Subcutaneous abdominal adipose tissue (tissue), 5 donors: ENCODE results near the gene NAP1L1.

ENCODE experiments used
- H3K27ac ChIP-seq: one replicate; pipeline ENCODE4 v1.7.0; 2013; ENCODE audit warnings: low read depth, mild to moderate bottlenecking, inconsistent platforms, low read length, moderate library complexity
- H3K27me3 ChIP-seq, 5 donors: one replicate each; pipeline ENCODE4 v1.7.0; 2013; ENCODE audit warnings: low read length in 5 of 5, inconsistent platforms in 1 of 5; ENCODE audit not compliant: control insufficient read depth in 5 of 5, insufficient read depth in 4 of 5
- H3K36me3 ChIP-seq, 5 donors: one replicate each; pipeline ENCODE4 v1.7.0; 2013; ENCODE audit warnings: low read length in 5 of 5; ENCODE audit not compliant: control insufficient read depth in 5 of 5, insufficient read depth in 5 of 5
- H3K4me1 ChIP-seq, 5 donors: one replicate each; pipeline ENCODE4 v1.7.0; 2013; ENCODE audit warnings: low read length in 5 of 5, mild to moderate bottlenecking in 3 of 5, moderate library complexity in 1 of 5; ENCODE audit not compliant: control insufficient read depth in 5 of 5, insufficient read depth in 5 of 5
- H3K4me3 ChIP-seq, 5 donors: one replicate each; pipeline ENCODE4 v1.7.0; 2013; ENCODE audit warnings: low read length in 5 of 5, low read depth in 1 of 5
- H3K9ac ChIP-seq, 5 donors: one replicate each; pipeline ENCODE4 v1.7.0; 2013; ENCODE audit warnings: low read length in 5 of 5, mild to moderate bottlenecking in 4 of 5, moderate library complexity in 3 of 5
- H3K9me3 ChIP-seq, 5 donors: one replicate each; pipeline ENCODE4 v1.7.0; 2013; ENCODE audit warnings: low read length in 5 of 5; ENCODE audit not compliant: control insufficient read depth in 5 of 5
- donor health status: healthy.
- donor health status: healthy.
- donor health status: healthy.
- donor health status: healthy.
- donor health status: healthy.

NAP1L1 gene

DNA sequence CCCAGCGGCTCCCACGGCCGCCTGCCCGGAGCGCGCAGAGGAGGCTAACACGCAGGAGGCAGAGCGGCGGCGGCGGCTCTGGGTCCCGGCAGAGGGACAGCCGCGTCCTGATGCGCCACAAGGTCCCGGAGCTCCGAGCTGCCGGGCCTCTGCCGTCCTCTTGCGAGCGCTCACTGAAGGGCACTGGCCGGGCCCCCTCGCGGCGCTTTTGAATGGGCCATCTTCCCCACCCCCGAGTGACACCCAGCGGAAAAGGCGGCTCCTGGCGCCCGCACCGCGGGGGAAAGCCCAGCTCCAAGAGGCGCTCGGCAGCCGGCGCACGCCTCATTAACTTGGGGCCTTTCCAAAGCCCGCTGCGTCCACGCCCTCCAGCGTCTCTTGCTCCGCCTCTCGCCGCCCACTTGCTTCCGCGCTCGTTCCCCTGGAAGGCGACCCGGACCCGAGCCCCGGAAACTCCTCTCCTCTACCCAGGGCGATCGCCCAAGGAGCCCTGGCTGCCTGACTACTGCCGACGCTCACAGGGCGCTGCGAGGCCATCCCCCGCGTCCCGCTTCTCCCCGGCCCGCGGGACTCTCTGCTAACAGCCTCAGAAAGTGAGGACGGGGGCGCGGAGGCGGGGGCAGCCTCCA is 53.0 kb downstream of the NAP1L1 start, which contains the start of gene PHLDA1:
TSS of gene PHLDA1 (minus strand) at position 363 of the 629 bp plus-strand sequence.
- Histone ChIP-seq H3K9me3 (no peaks in the 10 kb centered on the region), H3K9ac (peak within 1 kb of the TSS; percentile 41 to 96 (median 86)), H3K27me3 (peaks cover 0 to 13% (median 2%) of the 10 kb centered on the region in 5 donors), H3K27ac (peak within 1 kb of the TSS; percentile 85), H3K4me3 (peak within 1 kb of the TSS; percentile 75 to 93 (median 83)), H3K36me3 (no peaks in the 10 kb centered on the region), H3K4me1 (peaks cover 1 to 33% (median 24%) of the 10 kb centered on the region in 5 donors)

DNA sequence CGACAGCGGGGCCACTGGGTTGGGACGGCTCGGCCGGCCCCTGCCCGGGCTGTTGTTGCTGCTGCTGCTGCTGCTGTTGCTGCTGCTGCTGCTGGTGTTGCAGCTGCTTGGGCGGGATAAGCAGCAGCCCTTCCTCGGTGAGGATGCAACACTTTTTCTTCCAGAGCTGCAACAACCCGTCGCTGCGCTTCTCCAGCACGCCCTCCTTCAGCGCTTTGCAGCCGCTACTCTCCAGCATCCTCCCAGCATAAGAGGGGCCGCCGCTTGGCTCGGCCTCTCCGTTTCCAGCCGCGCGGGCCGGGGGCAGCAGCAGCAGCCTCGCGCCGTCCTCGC is 53.4 kb downstream of the NAP1L1 start:
- peaks cover 0 to 13% (median 2%) of the 10 kb centered on the region in 5 donors for H3K27me3 ChIP-seq
- H3K9ac ChIP-seq, result peak overlapping the region in 4 of 5 donors; percentile 62 to 96 (median 78)
- H3K4me3 ChIP-seq, result peak overlapping the region; percentile 75 to 93 (median 83)
- no peaks in the 10 kb centered on the region for H3K9me3 ChIP-seq
- peak overlapping the region; percentile 53 for H3K27ac ChIP-seq
- no peaks in the 10 kb centered on the region for H3K36me3 ChIP-seq
- peaks cover 1 to 33% (median 24%) of the 10 kb centered on the region in 5 donors for H3K4me1 ChIP-seq

DNA sequence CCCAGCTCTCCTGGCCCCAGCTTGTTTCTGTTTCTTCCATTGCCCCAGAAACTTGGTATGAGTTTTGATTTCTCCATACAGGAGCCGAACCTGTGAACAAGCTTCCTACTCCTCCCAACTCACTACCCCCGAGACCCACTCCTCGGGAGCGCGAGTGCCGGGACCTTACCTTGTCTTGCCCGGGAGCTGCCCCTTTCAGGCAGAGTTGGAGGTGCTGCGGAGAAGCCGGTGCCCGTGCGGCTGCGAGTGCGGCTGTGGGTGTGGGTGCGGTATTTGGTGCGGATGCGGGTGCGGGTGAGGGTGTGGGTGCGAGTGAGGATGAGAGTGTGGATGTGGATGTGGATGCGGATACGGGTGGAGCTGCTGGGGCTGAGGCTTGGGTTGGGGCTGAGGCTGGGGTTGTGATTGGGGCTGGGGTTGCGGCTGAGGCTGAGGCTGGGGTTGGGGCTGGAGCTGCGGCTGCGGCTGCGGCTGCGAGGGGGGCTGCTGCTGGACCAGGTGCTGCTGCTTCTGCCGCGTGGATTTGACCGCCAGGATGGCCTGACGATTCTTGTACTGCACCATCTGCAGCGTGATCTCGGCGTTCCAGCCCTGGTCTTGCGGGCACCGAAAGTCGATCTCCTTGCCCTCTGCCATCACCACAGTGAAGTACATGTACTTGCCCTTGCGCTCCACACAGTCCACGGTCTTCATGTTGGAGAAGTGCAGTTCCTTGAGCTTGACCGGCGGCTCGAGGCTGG is 54.0 kb downstream of the NAP1L1 start:
- no peaks in the 10 kb centered on the region for H3K9me3 ChIP-seq
- peak overlapping the region; percentile 75 to 93 (median 83) for H3K4me3 ChIP-seq
- peak overlapping the region; percentile 53 for H3K27ac ChIP-seq
- no peaks in the 10 kb centered on the region for H3K36me3 ChIP-seq
- H3K27me3 ChIP-seq, result peaks cover 0 to 13% (median 2%) of the 10 kb centered on the region in 5 donors
- peak overlapping the region in 4 of 5 donors; percentile 62 to 96 (median 78) for H3K9ac ChIP-seq
- H3K4me1 ChIP-seq, result peaks cover 1 to 33% (median 24%) of the 10 kb centered on the region in 5 donors

DNA sequence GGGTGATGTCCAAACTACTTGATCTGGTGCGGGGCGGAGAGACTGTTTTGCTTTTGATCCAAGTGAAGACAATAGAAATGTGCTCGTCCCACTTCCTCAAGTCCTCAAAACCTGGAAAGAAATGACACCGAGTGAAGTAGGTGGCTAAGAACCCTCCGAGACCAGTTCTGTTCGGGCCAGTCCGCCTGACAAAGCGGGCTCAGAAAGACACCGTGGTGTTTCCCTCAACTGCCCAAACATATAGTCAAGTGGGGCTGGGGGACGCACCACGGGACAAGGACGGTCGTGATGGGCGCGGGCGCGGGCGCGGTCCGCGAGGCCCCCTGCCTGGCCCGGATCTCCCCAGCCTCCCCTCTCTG is 54.5 kb downstream of the NAP1L1 start:
- Histone ChIP-seq H3K9me3 (no peaks in the 10 kb centered on the region), H3K27ac (peak overlapping the region; percentile 53), H3K27me3 (peaks cover 0 to 13% (median 2%) of the 10 kb centered on the region in 5 donors), H3K4me3 (peak overlapping the region; percentile 75 to 93 (median 83)), H3K36me3 (no peaks in the 10 kb centered on the region), H3K9ac (peak overlapping the region in 4 of 5 donors; percentile 62 to 96 (median 78)), H3K4me1 (peaks cover 1 to 33% (median 24%) of the 10 kb centered on the region in 5 donors)

DNA sequence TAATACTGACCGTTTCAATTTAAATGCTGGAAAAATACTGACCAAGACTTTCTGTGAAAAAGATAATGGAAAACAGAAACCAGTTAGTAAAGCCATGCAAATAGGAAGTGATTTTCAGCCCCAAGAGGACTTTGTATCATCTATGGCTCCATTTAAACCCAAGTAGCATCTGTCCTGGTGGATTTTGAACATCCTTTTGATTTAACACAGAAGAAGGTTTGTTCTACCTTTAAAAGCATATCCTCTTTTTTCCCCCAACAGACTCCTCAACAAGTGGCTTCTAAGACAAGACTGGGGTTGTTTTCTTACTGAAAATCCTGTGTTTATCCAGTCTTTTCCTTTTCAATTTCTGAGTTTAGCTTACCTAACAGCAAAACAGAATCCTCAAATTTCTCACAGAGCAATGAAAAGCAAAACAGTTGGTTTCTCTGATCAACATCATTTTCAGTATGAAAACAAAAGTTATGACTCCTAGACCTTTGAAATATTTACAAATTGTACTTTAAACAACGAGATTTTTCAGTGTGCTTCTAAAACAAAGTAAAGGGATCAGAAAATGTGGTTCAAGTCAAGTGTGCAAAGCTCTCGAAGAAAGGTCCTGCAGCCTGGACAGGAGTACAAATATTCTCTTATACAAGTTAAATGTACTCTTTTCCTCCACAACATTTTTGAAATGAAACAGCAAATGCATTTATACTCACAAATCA is 55.8 kb downstream of the NAP1L1 start:
- H3K4me1 ChIP-seq, result peaks cover 1 to 33% (median 24%) of the 10 kb centered on the region in 5 donors
- peak overlapping the region in 1 of 5 donors; percentile 29 for H3K9ac ChIP-seq
- H3K27ac ChIP-seq, result no peak overlapping the region
- H3K4me3 ChIP-seq, result peak overlapping the region in 4 of 5 donors; percentile 75 to 93 (median 84)
- H3K27me3 ChIP-seq, result peaks cover 0 to 13% (median 2%) of the 10 kb centered on the region in 5 donors
- H3K36me3 ChIP-seq, result no peaks in the 10 kb centered on the region
- no peaks in the 10 kb centered on the region for H3K9me3 ChIP-seq

DNA sequence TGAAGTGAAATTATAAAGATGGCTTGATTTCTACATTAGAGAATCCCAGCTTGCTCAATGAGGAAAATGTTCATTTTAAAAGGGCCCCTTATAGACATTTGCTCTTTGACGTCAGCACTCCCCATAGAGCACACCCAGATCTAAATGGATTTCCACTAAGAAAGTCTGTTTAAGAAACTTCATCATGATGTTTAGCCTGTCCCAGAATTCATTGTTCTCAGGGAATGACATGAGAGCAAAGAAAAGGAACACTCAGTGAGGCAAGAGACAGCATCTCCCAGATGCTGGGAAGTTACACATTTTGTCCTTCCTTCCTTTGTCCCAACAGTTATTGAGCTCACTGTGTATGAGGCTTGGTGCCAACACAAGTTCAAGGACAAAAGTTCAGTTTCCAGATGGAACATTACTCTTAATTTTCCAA is 57.8 kb downstream of the NAP1L1 start:
- H3K9ac ChIP-seq, result no peak overlapping the region
- no peaks in the 10 kb centered on the region for H3K36me3 ChIP-seq
- H3K27ac ChIP-seq, result no peak overlapping the region
- H3K27me3 ChIP-seq, result peaks cover 0 to 13% (median 2%) of the 10 kb centered on the region in 5 donors
- H3K4me3 ChIP-seq, result no peak overlapping the region
- no peaks in the 10 kb centered on the region for H3K9me3 ChIP-seq
- peaks cover 0 to 17% (median 16%) of the 10 kb centered on the region in 5 donors for H3K4me1 ChIP-seq

DNA sequence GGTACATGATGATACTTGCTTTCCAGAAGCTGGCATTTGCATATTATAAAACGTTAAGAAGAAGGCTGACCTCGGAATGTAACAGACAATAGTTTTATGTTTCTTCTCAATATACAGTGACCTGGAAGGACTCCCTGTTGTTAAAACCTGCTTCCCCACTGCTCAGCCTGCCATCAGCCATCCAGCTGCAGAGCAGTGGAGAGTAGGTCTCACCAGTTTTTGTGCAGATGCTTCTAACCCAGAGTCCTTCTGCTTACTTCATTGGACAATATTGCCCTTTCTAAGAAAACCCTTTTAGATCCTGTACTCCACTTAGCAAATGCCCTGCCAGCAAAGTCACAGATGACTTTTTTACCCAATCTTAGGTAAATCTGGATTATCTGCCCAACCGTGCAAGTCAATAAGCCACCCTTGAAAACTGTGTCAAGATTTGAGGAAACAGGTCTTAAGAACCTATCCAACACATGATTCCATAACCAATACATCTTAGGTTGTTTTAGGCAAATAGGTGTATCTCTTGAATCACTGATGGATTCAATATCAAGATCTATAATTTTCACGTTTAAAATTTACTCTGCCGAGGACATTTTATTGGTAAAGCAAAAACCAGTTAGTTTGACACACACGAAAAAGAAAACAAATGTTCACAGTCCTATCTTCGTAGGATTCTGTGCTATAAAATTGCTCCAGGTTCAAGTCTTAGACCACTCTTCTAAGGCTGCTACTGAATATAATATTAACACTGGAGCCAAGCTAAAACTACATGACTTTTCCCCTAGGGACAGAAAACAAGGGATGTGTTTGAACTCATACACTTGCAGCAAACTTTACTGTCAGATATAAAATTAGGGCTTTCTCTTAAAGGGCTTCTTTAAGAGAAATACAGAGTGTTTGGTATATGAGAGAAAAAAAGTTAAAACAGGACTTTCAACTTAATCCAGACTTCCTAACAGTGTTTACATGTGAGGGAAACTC is 58.6 kb downstream of the NAP1L1 start:
- H3K4me3 ChIP-seq, result no peak overlapping the region
- no peak overlapping the region for H3K27ac ChIP-seq
- H3K4me1 ChIP-seq, result peaks cover 0 to 18% (median 16%) of the 10 kb centered on the region in 5 donors
- peaks cover 0 to 13% (median 2%) of the 10 kb centered on the region in 5 donors for H3K27me3 ChIP-seq
- H3K9ac ChIP-seq, result no peak overlapping the region
- no peaks in the 10 kb centered on the region for H3K36me3 ChIP-seq
- no peaks in the 10 kb centered on the region for H3K9me3 ChIP-seq

DNA sequence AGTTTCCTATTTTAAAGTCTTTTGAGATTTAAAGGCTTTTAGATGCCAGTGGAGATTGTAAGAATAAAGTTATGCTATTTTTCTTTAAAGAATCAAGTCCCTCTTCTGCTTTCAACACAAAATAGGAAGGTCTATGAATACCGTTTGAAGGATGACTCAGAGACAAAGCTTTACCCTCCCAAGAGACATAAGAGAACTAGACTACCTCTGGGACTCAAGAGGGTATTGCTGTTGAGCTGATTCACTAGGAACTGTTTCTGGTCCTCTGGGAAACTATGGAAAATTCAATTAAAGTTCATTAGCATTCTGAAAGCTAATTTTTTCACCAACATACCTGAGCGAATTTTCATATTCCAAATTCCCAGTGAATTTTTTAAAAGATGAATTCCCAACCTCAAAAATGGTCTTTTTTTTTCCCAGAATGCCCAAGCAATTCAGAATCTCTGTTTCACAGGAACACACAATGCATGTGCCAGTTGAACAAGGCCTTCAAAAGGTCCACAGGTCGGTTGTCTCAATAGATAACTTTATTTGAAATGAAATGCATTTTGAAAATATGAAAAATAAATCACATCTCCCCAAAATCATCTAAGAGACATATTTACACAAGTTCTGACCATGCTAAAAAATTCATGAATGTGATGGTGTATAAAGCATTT is 59.4 kb downstream of the NAP1L1 start:
- Histone ChIP-seq H3K4me1 (peaks cover 3 to 23% (median 13%) of the 10 kb centered on the region in 5 donors), H3K9me3 (no peaks in the 10 kb centered on the region), H3K4me3 (no peak overlapping the region), H3K36me3 (no peaks in the 10 kb centered on the region), H3K27me3 (peaks cover 0 to 10% (median under 1%) of the 10 kb centered on the region in 5 donors), H3K27ac (no peak overlapping the region), H3K9ac (no peak overlapping the region)
